DMS79 (cell line): Measurements from ENCODE around the gene HOXB13.
A peak's percentile ranks its signal among the peaks of the same experiment; 100 is the strongest.

Experiments
- DNase-seq: peaks from one replicate; lab custom pipeline; 2025; lab: John Stamatoyannopoulos, UW

HOXB13 gene

GRCh38 chr17:48704361-48705248 is 23.9 kb downstream of the HOXB13 start:
- DNase-seq = peak; percentile 5

DNA sequence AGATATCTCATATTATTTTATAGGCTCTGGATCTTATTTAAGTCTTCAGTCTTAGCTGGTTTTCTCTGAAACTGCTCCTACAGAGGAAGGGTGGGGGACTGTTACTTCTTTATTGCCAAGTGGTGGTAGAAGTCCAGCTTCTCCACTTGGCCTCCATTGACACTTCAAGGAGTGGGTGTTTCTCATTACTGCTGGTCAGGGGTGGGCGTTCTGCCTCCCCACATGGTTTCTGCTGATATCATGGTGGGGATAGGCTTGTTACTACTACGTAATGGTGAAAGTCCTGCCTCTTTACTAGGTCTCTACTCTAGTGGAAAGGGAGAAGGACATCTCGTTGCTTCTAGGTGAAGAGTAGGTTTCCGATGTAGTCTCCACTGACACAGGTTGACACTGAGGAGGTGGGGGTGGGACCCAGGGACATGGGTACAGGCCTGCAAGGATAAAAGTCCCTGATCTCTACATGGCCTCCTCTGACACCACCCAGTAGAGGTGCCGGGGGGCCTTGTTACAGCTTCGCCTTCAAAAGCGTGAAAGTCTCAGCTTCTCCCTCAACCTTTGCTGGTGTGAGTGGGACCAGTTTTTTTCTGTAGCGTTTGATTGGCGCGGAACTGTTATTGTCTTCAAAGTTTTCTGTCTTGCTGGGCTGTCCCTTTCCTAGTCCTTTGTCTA is 26.6 kb downstream of the HOXB13 start:
- no peak for DNase-seq

GRCh38 chr17:48693178-48693577 is 35.4 kb downstream of the HOXB13 start:
- DNase-seq = no peak

- no peak for DNase-seq
Observed at GRCh38 chr17:48692049-48692448, 36.5 kb downstream of the HOXB13 start.

- DNase-seq = no peak
Observed at GRCh38 chr17:48690655-48691054, 37.9 kb downstream of the HOXB13 start.

DNA sequence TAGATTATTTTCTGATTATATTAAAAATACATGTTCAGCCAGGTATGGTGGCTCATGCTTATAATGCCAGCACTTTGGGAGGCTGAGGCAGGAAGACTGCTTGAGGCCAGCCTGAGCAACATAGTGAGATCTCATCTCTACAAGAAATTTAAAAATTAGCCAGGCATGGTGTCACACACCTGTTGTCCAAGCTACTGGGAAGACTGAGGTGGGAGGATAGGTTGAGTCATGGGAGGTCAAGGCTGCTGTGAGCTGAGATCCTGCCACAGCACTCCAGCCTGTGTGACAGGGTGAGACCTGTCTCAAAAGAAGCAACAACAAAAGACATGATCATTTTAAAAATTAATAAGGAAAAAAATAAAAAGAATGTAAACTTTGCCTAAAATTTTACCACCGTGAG is 46.9 kb downstream of the HOXB13 start:
- DNase-seq = no peak

GRCh38 chr17:48679385-48680096 is 49.0 kb downstream of the HOXB13 start:
- DNase-seq = no peak

DNA sequence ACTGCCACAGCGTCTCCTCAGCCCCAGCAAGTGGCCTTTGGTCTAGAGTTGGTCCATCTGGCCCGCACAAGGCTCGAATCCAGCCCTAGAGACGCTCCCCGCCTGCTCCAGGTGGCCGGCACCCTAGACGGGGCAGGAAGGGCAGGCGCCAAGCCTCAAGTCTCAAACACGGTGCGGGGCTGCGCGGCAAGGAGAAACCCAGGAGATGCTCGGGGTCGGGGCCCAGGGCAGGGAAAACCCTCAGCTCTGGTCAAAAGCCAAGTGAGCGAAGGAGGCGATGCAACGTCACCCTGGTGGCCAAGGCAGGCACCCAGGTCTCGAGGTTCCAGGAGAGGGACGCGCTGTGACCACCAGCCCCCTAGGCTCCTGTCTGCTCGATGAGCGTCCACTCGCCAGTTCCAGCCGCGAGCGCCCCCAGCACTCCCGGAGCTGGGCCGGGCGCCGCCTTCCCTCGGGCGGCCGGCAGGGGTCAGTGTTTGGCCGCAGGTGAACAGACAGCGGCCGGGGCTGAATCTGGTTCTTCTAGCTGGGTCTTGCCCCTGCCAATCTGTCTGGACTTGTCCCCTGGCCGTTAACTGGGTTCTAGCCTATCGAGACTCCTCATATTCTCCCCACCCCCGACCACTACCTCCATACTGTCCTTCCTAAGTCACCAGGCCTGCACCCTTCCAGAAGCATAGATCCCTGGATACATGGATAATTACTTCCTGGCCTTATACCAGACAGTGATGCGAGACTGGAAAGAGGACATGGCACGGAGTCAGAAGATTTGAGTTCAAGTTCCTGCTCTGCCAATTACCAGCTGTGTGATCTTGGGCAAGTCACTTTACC is 50.2 kb downstream of the HOXB13 start:
- no peak for DNase-seq

- DNase-seq = no peak
Observed at GRCh38 chr17:48676963-48677558, 51.5 kb downstream of the HOXB13 start.
